NT2/D1 (cell line): ENCODE data around the gene LEMD3.

Source experiments
- YY1 ChIP-seq: IDR thresholded peaks from 2 replicates; pipeline ENCODE4 v1.6.1; 2011; ENCODE audit not compliant: insufficient read length, insufficient read depth
- ZNF274 ChIP-seq: IDR thresholded peaks from 2 replicates; pipeline ENCODE4 v1.6.1; 2011; ENCODE audit warnings: mild to moderate bottlenecking, low read depth, low read length

DNA sequence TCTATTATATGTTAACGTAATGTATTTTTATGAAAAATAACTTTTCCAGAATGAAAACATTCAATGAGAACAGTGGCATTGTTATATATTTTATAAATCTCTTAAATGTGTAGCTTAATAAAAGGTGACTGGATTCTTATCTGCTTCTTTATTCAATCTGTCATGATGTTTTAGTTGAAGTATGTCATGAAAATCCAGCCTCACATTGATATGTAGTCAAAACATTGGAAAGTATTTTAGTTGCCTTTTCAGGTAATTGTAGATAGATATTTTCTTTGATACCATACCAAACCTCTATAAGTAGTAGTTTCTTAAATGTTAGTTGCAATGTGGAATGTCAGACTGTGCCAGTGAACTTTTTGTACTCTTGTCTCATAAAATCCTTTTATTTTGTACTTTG is 67.8 kb downstream of the LEMD3 start:
- TF ChIP-seq ZNF274 (no peak), YY1 (no peak)
